HUES48 (cell line): ENCODE results near the gene RLN2.
"Not testable (repeated sequence)": the region's sequence is repeated elsewhere in the genome, so short reads cannot be mapped to it uniquely, and the experiment has no call there.

Source experiments
- H3K27ac ChIP-seq: one replicate; pipeline ENCODE4 v1.7.0; 2013; ENCODE audit warnings: low read depth, low read length, inconsistent platforms
- H3K27me3 ChIP-seq: 2 replicates; pipeline ENCODE4 v1.6.1; 2013; ENCODE audit warnings: mild to moderate bottlenecking, low read length; ENCODE audit not compliant: control insufficient read depth, insufficient read depth
- H3K36me3 ChIP-seq: 2 replicates; pipeline ENCODE4 v1.6.1; 2013; ENCODE audit warnings: low read length; ENCODE audit not compliant: control insufficient read depth, insufficient read depth
- H3K4me1 ChIP-seq: 2 replicates; pipeline ENCODE4 v1.6.1; 2013; ENCODE audit warnings: mild to moderate bottlenecking, low read length; ENCODE audit not compliant: control insufficient read depth, insufficient read depth
- H3K4me3 ChIP-seq: 2 replicates; pipeline ENCODE4 v1.5.1; 2013; ENCODE audit warnings: mild to moderate bottlenecking, low read depth, low read length
- H3K9ac ChIP-seq: 2 replicates; pipeline ENCODE4 v1.6.1; 2013; ENCODE audit warnings: mild to moderate bottlenecking, low read depth, low read length, moderate library complexity
- H3K9me3 ChIP-seq: 2 replicates; pipeline ENCODE4 v1.6.1; 2013; ENCODE audit warnings: low read length; ENCODE audit not compliant: control insufficient read depth, insufficient read depth

RLN2 gene

GRCh38 chr9:5316406-5316805, 11.9 kb upstream of the RLN2 start:
- not testable (repeated sequence) for H3K4me3 ChIP-seq, H3K9ac ChIP-seq, H3K27me3 ChIP-seq, H3K9me3 ChIP-seq, H3K27ac ChIP-seq, H3K36me3 ChIP-seq, H3K4me1 ChIP-seq

- no peaks in the 10 kb centered on the region for H3K4me1 ChIP-seq
- no peak overlapping the region for H3K27ac ChIP-seq
- H3K27me3 ChIP-seq, result no peaks in the 10 kb centered on the region
- H3K9ac ChIP-seq, result no peak overlapping the region
- no peak overlapping the region for H3K4me3 ChIP-seq
- H3K9me3 ChIP-seq, result peaks cover 3% of the 10 kb centered on the region; the same call in 1 of the 2 replicates
- no peaks in the 10 kb centered on the region for H3K36me3 ChIP-seq
Observed at GRCh38 chr9:5315187-5315923, 10.8 kb upstream of the RLN2 start.

GRCh38 chr9:5310851-5311250, 6.3 kb upstream of the RLN2 start:
- H3K9me3 ChIP-seq, result peaks cover 3% of the 10 kb centered on the region; the same call in 1 of the 2 replicates
- no peak overlapping the region for H3K4me3 ChIP-seq
- no peaks in the 10 kb centered on the region for H3K27me3 ChIP-seq
- no peak overlapping the region for H3K9ac ChIP-seq
- no peaks in the 10 kb centered on the region for H3K36me3 ChIP-seq
- no peak overlapping the region for H3K27ac ChIP-seq
- no peaks in the 10 kb centered on the region for H3K4me1 ChIP-seq

GRCh38 chr9:5305741-5306140, 1.2 kb upstream of the RLN2 start:
- Histone ChIP-seq H3K9me3 (no peaks in the 10 kb centered on the region), H3K4me1 (no peaks in the 10 kb centered on the region), H3K27ac (no peak overlapping the region)

GRCh38 chr9:5301544-5301943, 3.0 kb downstream of the RLN2 start:
- H3K27ac ChIP-seq, result no peak overlapping the region

More at GRCh38 chr9:5305741-5306140, 1.2 kb upstream of the RLN2 start:
- Histone ChIP-seq H3K36me3 (no peaks in the 10 kb centered on the region), H3K4me3 (no peak overlapping the region), H3K9ac (no peak overlapping the region), H3K27me3 (no peaks in the 10 kb centered on the region)

GRCh38 chr9:5292141-5292540, 12.4 kb downstream of the RLN2 start:
- H3K9me3 ChIP-seq, result no peaks in the 10 kb centered on the region
- no peak overlapping the region for H3K9ac ChIP-seq
- no peaks in the 10 kb centered on the region for H3K36me3 ChIP-seq
- no peak overlapping the region for H3K27ac ChIP-seq
- no peak overlapping the region for H3K4me3 ChIP-seq
- H3K27me3 ChIP-seq, result no peaks in the 10 kb centered on the region; the same call in 1 of the 2 replicates
- no peaks in the 10 kb centered on the region for H3K4me1 ChIP-seq

More at GRCh38 chr9:5301544-5301943, 3.0 kb downstream of the RLN2 start:
- no peaks in the 10 kb centered on the region for H3K9me3 ChIP-seq
- no peak overlapping the region for H3K9ac ChIP-seq
- H3K36me3 ChIP-seq, result no peaks in the 10 kb centered on the region
- no peaks in the 10 kb centered on the region for H3K27me3 ChIP-seq
- H3K4me3 ChIP-seq, result no peak overlapping the region
- no peaks in the 10 kb centered on the region for H3K4me1 ChIP-seq

GRCh38 chr9:5288591-5288990, 15.9 kb downstream of the RLN2 start:
- H3K4me1 ChIP-seq, result no peaks in the 10 kb centered on the region
- no peaks in the 10 kb centered on the region for H3K36me3 ChIP-seq
- no peaks in the 10 kb centered on the region for H3K9me3 ChIP-seq
- no peak overlapping the region for H3K4me3 ChIP-seq
- no peaks in the 10 kb centered on the region for H3K27me3 ChIP-seq
- no peak overlapping the region for H3K9ac ChIP-seq
- no peak overlapping the region for H3K27ac ChIP-seq

GRCh38 chr9:5286262-5286661, 18.3 kb downstream of the RLN2 start:
- H3K27me3 ChIP-seq, result no peaks in the 10 kb centered on the region
- no peak overlapping the region for H3K4me3 ChIP-seq
- H3K9me3 ChIP-seq, result no peaks in the 10 kb centered on the region
- no peak overlapping the region for H3K27ac ChIP-seq
- H3K36me3 ChIP-seq, result no peaks in the 10 kb centered on the region
- H3K9ac ChIP-seq, result no peak overlapping the region
- no peaks in the 10 kb centered on the region for H3K4me1 ChIP-seq

GRCh38 chr9:5278486-5278885, 26.0 kb downstream of the RLN2 start:
- no peaks in the 10 kb centered on the region for H3K27me3 ChIP-seq
- no peaks in the 10 kb centered on the region for H3K9me3 ChIP-seq
- H3K9ac ChIP-seq, result no peak overlapping the region
- H3K4me1 ChIP-seq, result no peaks in the 10 kb centered on the region
- H3K27ac ChIP-seq, result no peak overlapping the region
- no peak overlapping the region for H3K4me3 ChIP-seq
- no peaks in the 10 kb centered on the region for H3K36me3 ChIP-seq

GRCh38 chr9:5274770-5275169, 29.7 kb downstream of the RLN2 start:
- Histone ChIP-seq H3K36me3 (no peaks in the 10 kb centered on the region), H3K9me3 (no peaks in the 10 kb centered on the region), H3K27me3 (no peaks in the 10 kb centered on the region), H3K4me1 (peaks cover 3% of the 10 kb centered on the region; the same call in 1 of the 2 replicates), H3K9ac (no peak overlapping the region), H3K27ac (no peak overlapping the region), H3K4me3 (no peak overlapping the region)

- no peaks in the 10 kb centered on the region for H3K27me3 ChIP-seq
- no peaks in the 10 kb centered on the region for H3K36me3 ChIP-seq
- H3K9me3 ChIP-seq, result no peaks in the 10 kb centered on the region
- no peak overlapping the region for H3K4me3 ChIP-seq
- H3K4me1 ChIP-seq, result peaks cover 23% of the 10 kb centered on the region
- H3K27ac ChIP-seq, result peak overlapping the region; percentile 91
- H3K9ac ChIP-seq, result no peak overlapping the region
Observed at GRCh38 chr9:5269249-5269715, 35.2 kb downstream of the RLN2 start.
